WTC11 (cell line): ENCODE measurements around the gene NEK10. TPM values are rescaled to one million over a fixed set of nuclear protein-coding genes. Genes with fewer than 3 reads are reported as not detected.

Source experiments
- ATAC-seq: fragments of 200-7000 bp; cut with Tn5 transposase; 2 replicates; pipeline ENCODE4 v1.10.0; 2021; ENCODE audit warnings: mild to moderate bottlenecking, moderate library complexity
- CTCF ChIA-PET: fragments of 300-600 bp; sonication (Branson Sonifier 250); formaldehyde crosslinking; loops from one replicate; lab custom pipeline; 2021; ENCODE audit warnings: antibody characterized with exemption; lab: Charles Lee
- POLR2A ChIA-PET: fragments of 350-600 bp; sonication (Branson Sonifier 250); formaldehyde crosslinking; loops from one replicate; lab custom pipeline; 2021; ENCODE audit warnings: antibody characterized with exemption; lab: Charles Lee
- DNase-seq: peaks from one replicate; pipeline ENCODE4 v3.0.0; 2021; ENCODE audit warnings: low spot score
- H3K27ac Mint-ChIP-seq: 2 replicates; pipeline ENCODE4 v1.8.0; 2021; ENCODE audit warnings: mixed read lengths
- H3K27me3 Mint-ChIP-seq: 2 replicates; pipeline ENCODE4 v1.8.0; 2021; ENCODE audit warnings: low read depth, mild to moderate bottlenecking, moderate library complexity, mixed read lengths
- H3K36me3 Mint-ChIP-seq: 2 replicates; pipeline ENCODE4 v1.8.0; 2021; ENCODE audit warnings: mixed read lengths
- H3K4me1 Mint-ChIP-seq: 2 replicates; pipeline ENCODE4 v1.8.0; 2022; ENCODE audit warnings: mixed read lengths
- H3K4me3 Mint-ChIP-seq: 2 replicates; pipeline ENCODE4 v1.8.0; 2021; ENCODE audit warnings: mild to moderate bottlenecking, moderate library complexity, mixed read lengths
- H3K9me3 Mint-ChIP-seq: 2 replicates; pipeline ENCODE4 v1.8.0; 2021; ENCODE audit warnings: mixed read lengths
- CBFB ChIP-seq: sonication (generic); formaldehyde crosslinking; IDR thresholded peaks from 2 replicates; pipeline ENCODE4 v1.8.1; 2022; ENCODE audit warnings: mild to moderate bottlenecking, low read depth, missing genetic modification reagents
- FOXK1 ChIP-seq: sonication (generic); formaldehyde crosslinking; IDR thresholded peaks from 2 replicates; pipeline ENCODE4 v1.8.0; 2022; ENCODE audit warnings: mild to moderate bottlenecking, moderate library complexity, missing genetic modification reagents
- GABPB1 ChIP-seq: sonication (generic); formaldehyde crosslinking; IDR thresholded peaks from 2 replicates; pipeline ENCODE4 v1.8.1; 2023; ENCODE audit warnings: mild to moderate bottlenecking, missing genetic modification reagents
- GTF2I ChIP-seq: fragments of 250-450 bp; sonication (Bioruptor Pico); conservative IDR thresholded peaks from 2 replicates; pipeline ENCODE4 v1.4.0; 2021; ENCODE audit warnings: mild to moderate bottlenecking
- NR1H2 ChIP-seq: sonication (generic); formaldehyde crosslinking; IDR thresholded peaks from 2 replicates; pipeline ENCODE4 v1.9.0; 2021; ENCODE audit warnings: mild to moderate bottlenecking, moderate library complexity, missing genetic modification reagents
- NR2C2 ChIP-seq: sonication (generic); formaldehyde crosslinking; IDR thresholded peaks from 2 replicates; pipeline ENCODE4 v1.8.0; 2022; ENCODE audit warnings: mild to moderate bottlenecking, missing genetic modification reagents
- ZNF138 ChIP-seq: sonication (generic); formaldehyde crosslinking; conservative IDR thresholded peaks from 2 replicates; pipeline ENCODE4 v1.8.1; 2022; ENCODE audit warnings: mild to moderate bottlenecking, moderate library complexity, missing genetic modification reagents
- total RNA-seq: library from RNA; stranded (reverse); gene quantifications from 3 replicates; pipeline ENCODE4 v1.2.3, GENCODE V29; 2021
- TF ChIP-seq, protein P1 (sequence below): fragments of 250-450 bp; sonication (Bioruptor Pico); conservative IDR thresholded peaks from 2 replicates; pipeline ENCODE4 v1.9.0; 2021; ENCODE audit warnings: mild to moderate bottlenecking
- TF ChIP-seq, protein P2 (sequence below): sonication (generic); formaldehyde crosslinking; conservative IDR thresholded peaks from 2 replicates; pipeline ENCODE4 v1.8.1; 2022; ENCODE audit warnings: mild to moderate bottlenecking, missing genetic modification reagents
- TF ChIP-seq, protein P3 (sequence below): sonication (generic); formaldehyde crosslinking; IDR thresholded peaks from 2 replicates; pipeline ENCODE4 v1.8.0; 2022; ENCODE audit warnings: mild to moderate bottlenecking, missing genetic modification reagents
- TF ChIP-seq, protein P4 (sequence below): fragments of 250-450 bp; sonication (Bioruptor Pico); IDR thresholded peaks from 2 replicates; pipeline ENCODE4 v1.9.0; 2021; ENCODE audit warnings: mild to moderate bottlenecking
- TF ChIP-seq, protein P5 (sequence below): sonication (generic); formaldehyde crosslinking; IDR thresholded peaks from 2 replicates; pipeline ENCODE4 v1.8.1; 2022; ENCODE audit warnings: low read depth, mild to moderate bottlenecking, moderate library complexity, missing genetic modification reagents, borderline replicate concordance
- TF ChIP-seq, protein P6 (sequence below): sonication (generic); formaldehyde crosslinking; conservative IDR thresholded peaks from 2 replicates; pipeline ENCODE4 v1.8.1; 2023; ENCODE audit warnings: mild to moderate bottlenecking, low read depth, missing genetic modification reagents, moderate library complexity
- TF ChIP-seq, protein P7 (sequence below): fragments of 200-600 bp; IDR thresholded peaks from 2 replicates; pipeline ENCODE4 v1.8.0; 2022; ENCODE audit warnings: antibody characterized with exemption
- TF ChIP-seq, protein P8 (sequence below): sonication (generic); formaldehyde crosslinking; IDR thresholded peaks from 2 replicates; pipeline ENCODE4 v1.8.0; 2022; ENCODE audit warnings: mild to moderate bottlenecking, missing genetic modification reagents
- TF ChIP-seq, protein P9 (sequence below): sonication (generic); formaldehyde crosslinking; IDR thresholded peaks from 2 replicates; pipeline ENCODE4 v1.8.1; 2023; ENCODE audit warnings: mild to moderate bottlenecking, missing genetic modification reagents, borderline replicate concordance

Gene NEK10
- total RNA-seq, 1 experiment from 2014 or later = 0.37 TPM

DNA sequence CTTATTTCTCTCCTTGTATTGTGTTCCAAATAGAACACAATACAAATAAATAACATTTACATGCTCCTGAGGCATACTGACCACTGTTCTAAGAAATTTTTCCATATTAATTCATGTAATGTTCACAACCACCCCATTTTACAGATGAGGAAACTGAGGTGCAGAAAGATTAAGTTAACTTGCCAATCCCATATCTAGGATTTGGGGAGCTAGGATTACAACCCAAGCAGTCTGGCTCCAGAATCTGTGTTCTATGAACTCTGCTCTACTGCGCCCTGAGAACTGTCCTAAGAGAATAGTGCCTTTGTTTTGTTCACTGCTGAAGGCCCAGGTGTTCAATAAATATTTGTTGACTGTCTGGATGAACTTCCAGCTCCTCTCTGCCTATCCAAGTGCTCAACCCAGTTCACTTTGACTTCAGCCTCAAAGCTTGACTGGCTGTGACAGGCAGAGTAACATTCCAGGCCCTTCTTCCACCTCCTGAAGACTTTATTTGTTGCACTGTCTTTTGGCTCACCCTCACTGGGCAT, 3.1 kb downstream of the NEK10 start (continued):
- TF ChIP-seq, protein P1, sequence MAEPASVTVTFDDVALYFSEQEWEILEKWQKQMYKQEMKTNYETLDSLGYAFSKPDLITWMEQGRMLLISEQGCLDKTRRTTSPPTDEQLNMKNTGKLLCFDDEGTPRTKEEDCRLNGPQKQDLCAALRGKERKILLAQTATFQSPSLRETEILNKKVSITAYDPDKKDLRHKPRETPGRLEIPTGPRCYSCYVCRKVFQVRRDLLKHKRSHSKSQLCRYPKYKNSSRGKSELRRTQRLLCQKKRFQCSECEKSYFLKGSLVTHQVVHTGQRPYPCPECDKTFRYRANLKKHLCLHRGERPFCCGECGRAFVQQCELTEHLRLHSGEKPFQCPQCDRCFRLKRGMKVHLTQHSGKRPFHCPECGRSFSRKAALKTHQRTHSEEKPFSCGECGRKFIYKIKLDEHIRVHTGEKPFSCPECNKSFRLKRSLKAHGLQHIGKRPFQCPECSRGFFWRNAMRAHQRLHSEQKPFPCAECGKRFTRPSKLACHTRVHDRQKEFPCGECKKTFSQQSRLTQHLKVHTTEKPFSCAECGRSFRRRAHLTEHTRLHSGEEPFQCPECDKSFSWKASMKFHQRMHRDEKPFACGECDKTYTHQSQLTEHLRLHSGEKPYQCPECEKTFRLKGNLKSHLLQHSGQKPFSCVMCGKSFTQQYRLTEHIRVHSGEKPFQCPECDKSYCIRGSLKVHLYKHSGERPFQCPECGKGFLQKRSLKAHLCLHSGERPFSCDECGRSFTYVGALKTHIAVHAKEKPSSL (CRISPR knock-in tag) = no peak
- TF ChIP-seq GABPB1 (CRISPR knock-in tag) = no peak
- TF ChIP-seq, protein P2, sequence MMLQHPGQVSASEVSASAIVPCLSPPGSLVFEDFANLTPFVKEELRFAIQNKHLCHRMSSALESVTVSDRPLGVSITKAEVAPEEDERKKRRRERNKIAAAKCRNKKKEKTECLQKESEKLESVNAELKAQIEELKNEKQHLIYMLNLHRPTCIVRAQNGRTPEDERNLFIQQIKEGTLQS (CRISPR knock-in tag) = no peak
- TF ChIP-seq, protein P3, sequence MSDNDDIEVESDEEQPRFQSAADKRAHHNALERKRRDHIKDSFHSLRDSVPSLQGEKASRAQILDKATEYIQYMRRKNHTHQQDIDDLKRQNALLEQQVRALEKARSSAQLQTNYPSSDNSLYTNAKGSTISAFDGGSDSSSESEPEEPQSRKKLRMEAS (CRISPR knock-in tag) = no peak
- TF ChIP-seq, protein P4, sequence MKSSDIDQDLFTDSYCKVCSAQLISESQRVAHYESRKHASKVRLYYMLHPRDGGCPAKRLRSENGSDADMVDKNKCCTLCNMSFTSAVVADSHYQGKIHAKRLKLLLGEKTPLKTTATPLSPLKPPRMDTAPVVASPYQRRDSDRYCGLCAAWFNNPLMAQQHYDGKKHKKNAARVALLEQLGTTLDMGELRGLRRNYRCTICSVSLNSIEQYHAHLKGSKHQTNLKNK (CRISPR knock-in tag) = no peak
- TF ChIP-seq, all 79 proteins: peak for 0

DNA sequence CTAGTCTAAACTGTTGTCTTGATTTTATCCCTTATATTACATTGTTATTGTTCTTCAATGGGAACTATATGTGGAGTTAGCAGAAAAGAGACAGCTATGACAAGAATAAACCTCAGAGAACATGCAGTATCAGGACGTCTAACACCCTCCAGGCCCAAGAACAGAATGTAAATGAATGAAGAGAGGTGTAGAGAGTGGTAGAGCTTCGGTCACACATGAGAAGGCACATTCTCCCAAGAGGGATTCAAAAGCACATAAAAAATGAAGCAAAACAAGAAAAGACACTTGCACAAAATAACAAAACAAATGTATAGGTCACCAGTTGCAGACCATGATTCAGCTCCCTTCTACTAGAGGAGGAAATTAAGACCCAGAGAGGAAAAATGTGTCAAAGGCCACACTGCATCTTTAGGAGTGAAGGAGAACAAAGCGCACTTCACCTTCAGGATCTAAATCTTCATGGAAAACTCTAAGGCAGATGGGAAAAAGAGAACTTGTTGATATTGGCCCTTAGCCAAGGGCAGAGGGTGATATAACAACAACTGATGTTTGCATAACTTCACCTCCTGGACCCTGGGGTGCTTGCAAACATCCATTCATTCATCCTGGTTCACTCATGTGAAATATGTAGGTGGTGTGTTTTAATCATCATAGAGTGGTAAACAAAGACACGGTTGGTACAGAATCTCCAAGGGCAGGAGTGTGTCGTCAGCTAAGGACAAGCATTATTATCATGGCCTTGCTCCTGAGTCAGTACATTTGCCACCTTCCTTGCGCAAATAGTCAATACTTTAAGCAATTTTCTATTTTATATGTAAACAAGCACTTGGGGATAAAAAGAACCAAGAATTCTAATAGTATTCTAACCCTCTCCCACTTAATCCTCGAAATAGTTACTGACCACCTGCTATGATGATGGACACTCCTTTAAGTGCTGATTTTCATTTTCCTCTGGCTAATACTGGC, 8.8 kb downstream of the NEK10 start:
- Mint-ChIP-seq H3K36me3 (no peaks in the 10 kb centered on the region), H3K4me1 (peaks cover 19% of the 10 kb centered on the region), H3K27ac (0 out of 2 replicates have a peak overlapping the region, but pooled peaks have one; percentile 1), H3K4me3 (no peak overlapping the region), H3K9me3 (peaks cover 10% of the 10 kb centered on the region), H3K27me3 (no peaks in the 10 kb centered on the region; the same call in 1 of the 2 replicates)
- POLR2A ChIA-PET = no interaction called here
- CTCF ChIA-PET = no interaction called here
- DNase-seq (no peak), ATAC-seq (no peak)
- TF ChIP-seq NR1H2 (CRISPR knock-in tag) = no peak
- TF ChIP-seq GABPB1 (CRISPR knock-in tag) = peak; percentile 97; the same call in 1 of the 2 replicates

DNA sequence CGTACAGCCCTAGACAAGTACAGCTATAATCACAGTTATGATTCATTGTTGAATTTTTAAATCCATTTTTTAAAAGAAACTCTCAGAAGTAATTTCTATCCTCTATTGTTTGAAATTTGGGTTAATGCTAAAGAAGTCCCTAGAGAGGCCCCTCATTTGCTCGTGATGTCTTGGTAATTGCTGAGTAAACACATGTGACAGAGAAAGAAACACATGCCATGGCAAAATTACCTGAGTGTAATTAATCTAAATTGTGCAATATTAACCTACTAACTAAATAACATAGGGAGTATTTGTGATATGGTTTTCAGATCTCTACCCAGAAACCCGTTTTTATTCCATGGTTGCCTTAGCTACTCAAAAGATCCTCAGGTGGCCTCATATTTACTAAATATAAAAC, 10.8 kb downstream of the NEK10 start:
- ChIA-PET POLR2A (no interaction called here), CTCF (interaction anchor here (0.5 to 1.4 kb wide), 18 partner anchors 9 to 364 kb away, joined by 3 to 25 read pairs (median 4); partner anchors contain the start of genes EOMES and NEK10)
- Mint-ChIP-seq H3K36me3 (no peaks in the 10 kb centered on the region), H3K4me3 (no peak overlapping the region), H3K9me3 (peaks cover 11% of the 10 kb centered on the region), H3K4me1 (peaks cover 36% of the 10 kb centered on the region), H3K27ac (no peak overlapping the region), H3K27me3 (no peaks in the 10 kb centered on the region; the same call in 1 of the 2 replicates)
- ATAC-seq = no peak
- DNase-seq = no peak
- TF ChIP-seq, protein P5, sequence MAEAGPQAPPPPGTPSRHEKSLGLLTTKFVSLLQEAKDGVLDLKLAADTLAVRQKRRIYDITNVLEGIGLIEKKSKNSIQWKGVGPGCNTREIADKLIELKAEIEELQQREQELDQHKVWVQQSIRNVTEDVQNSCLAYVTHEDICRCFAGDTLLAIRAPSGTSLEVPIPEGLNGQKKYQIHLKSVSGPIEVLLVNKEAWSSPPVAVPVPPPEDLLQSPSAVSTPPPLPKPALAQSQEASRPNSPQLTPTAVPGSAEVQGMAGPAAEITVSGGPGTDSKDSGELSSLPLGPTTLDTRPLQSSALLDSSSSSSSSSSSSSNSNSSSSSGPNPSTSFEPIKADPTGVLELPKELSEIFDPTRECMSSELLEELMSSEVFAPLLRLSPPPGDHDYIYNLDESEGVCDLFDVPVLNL = no peak
- no peak for TF ChIP-seq ZNF138
- no peak for TF ChIP-seq CBFB (CRISPR knock-in tag)
- TF ChIP-seq, protein P6, sequence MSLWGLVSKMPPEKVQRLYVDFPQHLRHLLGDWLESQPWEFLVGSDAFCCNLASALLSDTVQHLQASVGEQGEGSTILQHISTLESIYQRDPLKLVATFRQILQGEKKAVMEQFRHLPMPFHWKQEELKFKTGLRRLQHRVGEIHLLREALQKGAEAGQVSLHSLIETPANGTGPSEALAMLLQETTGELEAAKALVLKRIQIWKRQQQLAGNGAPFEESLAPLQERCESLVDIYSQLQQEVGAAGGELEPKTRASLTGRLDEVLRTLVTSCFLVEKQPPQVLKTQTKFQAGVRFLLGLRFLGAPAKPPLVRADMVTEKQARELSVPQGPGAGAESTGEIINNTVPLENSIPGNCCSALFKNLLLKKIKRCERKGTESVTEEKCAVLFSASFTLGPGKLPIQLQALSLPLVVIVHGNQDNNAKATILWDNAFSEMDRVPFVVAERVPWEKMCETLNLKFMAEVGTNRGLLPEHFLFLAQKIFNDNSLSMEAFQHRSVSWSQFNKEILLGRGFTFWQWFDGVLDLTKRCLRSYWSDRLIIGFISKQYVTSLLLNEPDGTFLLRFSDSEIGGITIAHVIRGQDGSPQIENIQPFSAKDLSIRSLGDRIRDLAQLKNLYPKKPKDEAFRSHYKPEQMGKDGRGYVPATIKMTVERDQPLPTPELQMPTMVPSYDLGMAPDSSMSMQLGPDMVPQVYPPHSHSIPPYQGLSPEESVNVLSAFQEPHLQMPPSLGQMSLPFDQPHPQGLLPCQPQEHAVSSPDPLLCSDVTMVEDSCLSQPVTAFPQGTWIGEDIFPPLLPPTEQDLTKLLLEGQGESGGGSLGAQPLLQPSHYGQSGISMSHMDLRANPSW (CRISPR knock-in tag) = no peak
- no peak for TF ChIP-seq GTF2I
- no peak for TF ChIP-seq NR2C2 (CRISPR knock-in tag)
- TF ChIP-seq, protein P7, sequence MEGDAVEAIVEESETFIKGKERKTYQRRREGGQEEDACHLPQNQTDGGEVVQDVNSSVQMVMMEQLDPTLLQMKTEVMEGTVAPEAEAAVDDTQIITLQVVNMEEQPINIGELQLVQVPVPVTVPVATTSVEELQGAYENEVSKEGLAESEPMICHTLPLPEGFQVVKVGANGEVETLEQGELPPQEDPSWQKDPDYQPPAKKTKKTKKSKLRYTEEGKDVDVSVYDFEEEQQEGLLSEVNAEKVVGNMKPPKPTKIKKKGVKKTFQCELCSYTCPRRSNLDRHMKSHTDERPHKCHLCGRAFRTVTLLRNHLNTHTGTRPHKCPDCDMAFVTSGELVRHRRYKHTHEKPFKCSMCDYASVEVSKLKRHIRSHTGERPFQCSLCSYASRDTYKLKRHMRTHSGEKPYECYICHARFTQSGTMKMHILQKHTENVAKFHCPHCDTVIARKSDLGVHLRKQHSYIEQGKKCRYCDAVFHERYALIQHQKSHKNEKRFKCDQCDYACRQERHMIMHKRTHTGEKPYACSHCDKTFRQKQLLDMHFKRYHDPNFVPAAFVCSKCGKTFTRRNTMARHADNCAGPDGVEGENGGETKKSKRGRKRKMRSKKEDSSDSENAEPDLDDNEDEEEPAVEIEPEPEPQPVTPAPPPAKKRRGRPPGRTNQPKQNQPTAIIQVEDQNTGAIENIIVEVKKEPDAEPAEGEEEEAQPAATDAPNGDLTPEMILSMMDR = no peak
- TF ChIP-seq, protein P8, sequence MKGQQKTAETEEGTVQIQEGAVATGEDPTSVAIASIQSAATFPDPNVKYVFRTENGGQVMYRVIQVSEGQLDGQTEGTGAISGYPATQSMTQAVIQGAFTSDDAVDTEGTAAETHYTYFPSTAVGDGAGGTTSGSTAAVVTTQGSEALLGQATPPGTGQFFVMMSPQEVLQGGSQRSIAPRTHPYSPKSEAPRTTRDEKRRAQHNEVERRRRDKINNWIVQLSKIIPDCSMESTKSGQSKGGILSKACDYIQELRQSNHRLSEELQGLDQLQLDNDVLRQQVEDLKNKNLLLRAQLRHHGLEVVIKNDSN (CRISPR knock-in tag) = no peak
- TF ChIP-seq, protein P9, sequence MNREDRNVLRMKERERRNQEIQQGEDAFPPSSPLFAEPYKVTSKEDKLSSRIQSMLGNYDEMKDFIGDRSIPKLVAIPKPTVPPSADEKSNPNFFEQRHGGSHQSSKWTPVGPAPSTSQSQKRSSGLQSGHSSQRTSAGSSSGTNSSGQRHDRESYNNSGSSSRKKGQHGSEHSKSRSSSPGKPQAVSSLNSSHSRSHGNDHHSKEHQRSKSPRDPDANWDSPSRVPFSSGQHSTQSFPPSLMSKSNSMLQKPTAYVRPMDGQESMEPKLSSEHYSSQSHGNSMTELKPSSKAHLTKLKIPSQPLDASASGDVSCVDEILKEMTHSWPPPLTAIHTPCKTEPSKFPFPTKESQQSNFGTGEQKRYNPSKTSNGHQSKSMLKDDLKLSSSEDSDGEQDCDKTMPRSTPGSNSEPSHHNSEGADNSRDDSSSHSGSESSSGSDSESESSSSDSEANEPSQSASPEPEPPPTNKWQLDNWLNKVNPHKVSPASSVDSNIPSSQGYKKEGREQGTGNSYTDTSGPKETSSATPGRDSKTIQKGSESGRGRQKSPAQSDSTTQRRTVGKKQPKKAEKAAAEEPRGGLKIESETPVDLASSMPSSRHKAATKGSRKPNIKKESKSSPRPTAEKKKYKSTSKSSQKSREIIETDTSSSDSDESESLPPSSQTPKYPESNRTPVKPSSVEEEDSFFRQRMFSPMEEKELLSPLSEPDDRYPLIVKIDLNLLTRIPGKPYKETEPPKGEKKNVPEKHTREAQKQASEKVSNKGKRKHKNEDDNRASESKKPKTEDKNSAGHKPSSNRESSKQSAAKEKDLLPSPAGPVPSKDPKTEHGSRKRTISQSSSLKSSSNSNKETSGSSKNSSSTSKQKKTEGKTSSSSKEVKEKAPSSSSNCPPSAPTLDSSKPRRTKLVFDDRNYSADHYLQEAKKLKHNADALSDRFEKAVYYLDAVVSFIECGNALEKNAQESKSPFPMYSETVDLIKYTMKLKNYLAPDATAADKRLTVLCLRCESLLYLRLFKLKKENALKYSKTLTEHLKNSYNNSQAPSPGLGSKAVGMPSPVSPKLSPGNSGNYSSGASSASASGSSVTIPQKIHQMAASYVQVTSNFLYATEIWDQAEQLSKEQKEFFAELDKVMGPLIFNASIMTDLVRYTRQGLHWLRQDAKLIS (CRISPR knock-in tag) = no peak
- no peak for TF ChIP-seq FOXK1 (CRISPR knock-in tag)
